SK-N-MC (cell line): Measurements from ENCODE around the gene PLXNB2.

ENCODE experiments used
- DNase-seq: peaks from one replicate; pipeline ENCODE4 v3.0.0-alpha.2; 2011; ENCODE audit warnings: low read depth, low spot score
- H3K27ac ChIP-seq: fragments of 200-600 bp; sonication (generic); 2 replicates; pipeline ENCODE4 v1.5.1; 2016; ENCODE audit warnings: mixed run types
- H3K36me3 ChIP-seq: fragments of 200-600 bp; sonication (generic); 2 replicates; pipeline ENCODE4 v1.6.1; 2017; ENCODE audit warnings: antibody characterized with exemption, low read length, mixed read lengths; ENCODE audit not compliant: insufficient read depth
- H3K4me3 ChIP-seq: fragments of 200-600 bp; sonication (generic); 2 replicates; pipeline ENCODE4 v1.5.1; 2016
- H3K9ac ChIP-seq: fragments of 200-600 bp; sonication (generic); 2 replicates; pipeline ENCODE4 v1.8.0; 2017; ENCODE audit warnings: mixed run types, mixed read lengths; ENCODE audit not compliant: insufficient read length
- H3K9me3 ChIP-seq: fragments of 200-600 bp; sonication (generic); 2 replicates; pipeline ENCODE4 v1.6.1; 2017; ENCODE audit warnings: low read depth, mild to moderate bottlenecking, antibody characterized with exemption, low read length, moderate library complexity, mixed read lengths
- EZH2 ChIP-seq: fragments of 200-600 bp; sonication (generic); IDR thresholded peaks from one replicate; pipeline ENCODE4 v1.6.1; 2017; ENCODE audit warnings: antibody characterized with exemption
- FOXP2 ChIP-seq: optimal IDR thresholded peaks from 2 replicates; pipeline ENCODE3; 2011; ENCODE audit warnings: mild to moderate bottlenecking, moderate library complexity; ENCODE audit not compliant: insufficient read depth; ENCODE audit errors: extremely low read length, control extremely low read depth
- POLR2AphosphoS5 ChIP-seq: IDR thresholded peaks from 2 replicates; pipeline ENCODE4 v1.6.1; 2012; ENCODE audit warnings: mild to moderate bottlenecking, low read depth, low read length, borderline replicate concordance

Gene PLXNB2

GRCh38 chr22:50306753-50307749 lies at the start of gene PLXNB2:
Gene PLXNB2, minus strand, starts transcription at chr22:50307646. Its CDS starts 17,062 bp downstream, at chr22:50290584.
- peak within 1 kb of the TSS; percentile 85 for H3K4me3 ChIP-seq
- H3K9ac ChIP-seq, result peak within 1 kb of the TSS; percentile 87
- H3K36me3 ChIP-seq, result no peaks in the 10 kb centered on the region
- peak within 1 kb of the TSS; percentile 46 for H3K27ac ChIP-seq
- peak; percentile 50; the same call in 1 of the 2 replicates for TF ChIP-seq POLR2AphosphoS5
- TF ChIP-seq EZH2, result no peak
- no peak for TF ChIP-seq FOXP2
- H3K9me3 ChIP-seq, result no peaks in the 10 kb centered on the region
- DNase-seq, result no peak

GRCh38 chr22:50357222-50357621 lies 49.8 kb upstream of the PLXNB2 start:
- H3K4me3 ChIP-seq, result no peak overlapping the region
- no peak overlapping the region for H3K27ac ChIP-seq
- no peak for TF ChIP-seq POLR2AphosphoS5
- no peak for TF ChIP-seq EZH2
- TF ChIP-seq FOXP2, result no peak
- no peak for DNase-seq
- H3K36me3 ChIP-seq, result peaks cover 22% of the 10 kb centered on the region
- no peaks in the 10 kb centered on the region for H3K9me3 ChIP-seq
- H3K9ac ChIP-seq, result no peak overlapping the region

- Histone ChIP-seq H3K27ac (no peak overlapping the region), H3K9ac (no peak overlapping the region), H3K36me3 (peaks cover 17% of the 10 kb centered on the region), H3K9me3 (no peaks in the 10 kb centered on the region), H3K4me3 (no peak overlapping the region)
- TF ChIP-seq POLR2AphosphoS5, result no peak
- TF ChIP-seq EZH2, result no peak
- no peak for TF ChIP-seq FOXP2
- no peak for DNase-seq
Observed at GRCh38 chr22:50356186-50356585, 48.7 kb upstream of the PLXNB2 start.

- DNase-seq, result no peak
- H3K9ac ChIP-seq, result no peak overlapping the region
- TF ChIP-seq POLR2AphosphoS5, result no peak
- TF ChIP-seq EZH2, result no peak
- no peak for TF ChIP-seq FOXP2
Observed at GRCh38 chr22:50348058-50348457, 40.6 kb upstream of the PLXNB2 start.

GRCh38 chr22:50347157-50347556 lies 39.7 kb upstream of the PLXNB2 start:
- H3K9ac ChIP-seq, result no peak overlapping the region
- H3K36me3 ChIP-seq, result peaks cover 10% of the 10 kb centered on the region; the same call in 1 of the 2 replicates
- no peaks in the 10 kb centered on the region for H3K9me3 ChIP-seq
- no peak for TF ChIP-seq EZH2
- no peak for TF ChIP-seq POLR2AphosphoS5
- no peak for TF ChIP-seq FOXP2
- H3K4me3 ChIP-seq, result no peak overlapping the region
- no peak for DNase-seq
- H3K27ac ChIP-seq, result no peak overlapping the region

More at GRCh38 chr22:50348058-50348457, 40.6 kb upstream of the PLXNB2 start:
- Histone ChIP-seq H3K4me3 (no peak overlapping the region), H3K27ac (no peak overlapping the region), H3K9me3 (no peaks in the 10 kb centered on the region), H3K36me3 (peaks cover 10% of the 10 kb centered on the region; the same call in 1 of the 2 replicates)

GRCh38 chr22:50346470-50346869 lies 39.0 kb upstream of the PLXNB2 start:
- no peak overlapping the region for H3K27ac ChIP-seq
- TF ChIP-seq FOXP2, result no peak
- no peak for TF ChIP-seq POLR2AphosphoS5
- no peak for TF ChIP-seq EZH2

GRCh38 chr22:50343541-50343935 lies 36.1 kb upstream of the PLXNB2 start:
- peaks cover 10% of the 10 kb centered on the region; the same call in 1 of the 2 replicates for H3K36me3 ChIP-seq
- TF ChIP-seq FOXP2 (no peak), POLR2AphosphoS5 (no peak)
- H3K27ac ChIP-seq, result peak overlapping the region; percentile 75
- H3K4me3 ChIP-seq, result peak overlapping the region; percentile 83
- no peaks in the 10 kb centered on the region for H3K9me3 ChIP-seq
- DNase-seq, result no peak
- peak overlapping the region; percentile 90 for H3K9ac ChIP-seq

More at GRCh38 chr22:50346470-50346869, 39.0 kb upstream of the PLXNB2 start:
- peaks cover 10% of the 10 kb centered on the region; the same call in 1 of the 2 replicates for H3K36me3 ChIP-seq
- no peaks in the 10 kb centered on the region for H3K9me3 ChIP-seq
- DNase-seq, result no peak
- no peak overlapping the region for H3K9ac ChIP-seq
- H3K4me3 ChIP-seq, result no peak overlapping the region
